Glutamatergic neuron (in vitro differentiated cells): Measurements from ENCODE around the gene TMPRSS11F. TPM values are rescaled to one million over a fixed set of nuclear protein-coding genes. Genes with fewer than 3 reads are reported as not detected.
A peak's percentile ranks its signal among the peaks of the same experiment; 100 is the strongest.
"Not testable (repeated sequence)": the region's sequence is repeated elsewhere in the genome, so short reads cannot be mapped to it uniquely, and the experiment has no call there.

Source experiments
- DNase-seq: peaks from one replicate; pipeline ENCODE4 v3.0.0; 2022
- H3K27ac Mint-ChIP-seq: one replicate; pipeline ENCODE4 v1.8.0; 2020; ENCODE audit warnings: mild to moderate bottlenecking, mixed read lengths, inconsistent platforms; ENCODE audit not compliant: unreplicated experiment
- H3K27me3 Mint-ChIP-seq: one replicate; pipeline ENCODE4 v1.8.0; 2020; ENCODE audit warnings: mild to moderate bottlenecking, moderate library complexity, mixed read lengths, inconsistent platforms; ENCODE audit not compliant: unreplicated experiment
- H3K36me3 Mint-ChIP-seq: one replicate; pipeline ENCODE4 v1.8.0; 2020; ENCODE audit warnings: mild to moderate bottlenecking, mixed read lengths, inconsistent platforms; ENCODE audit not compliant: unreplicated experiment
- H3K4me1 Mint-ChIP-seq: one replicate; pipeline ENCODE4 v1.8.0; 2020; ENCODE audit warnings: mild to moderate bottlenecking, low read depth, mixed read lengths, inconsistent platforms; ENCODE audit not compliant: unreplicated experiment
- H3K4me3 Mint-ChIP-seq: one replicate; pipeline ENCODE4 v1.8.0; 2020; ENCODE audit warnings: mild to moderate bottlenecking, mixed read lengths, inconsistent platforms; ENCODE audit not compliant: unreplicated experiment
- H3K9me3 Mint-ChIP-seq: one replicate; pipeline ENCODE4 v1.8.0; 2020; ENCODE audit warnings: mild to moderate bottlenecking, moderate library complexity, mixed read lengths, inconsistent platforms; ENCODE audit not compliant: unreplicated experiment
- CTCF ChIP-seq: fragments of 200-600 bp; sonication (generic); IDR thresholded peaks from one replicate; pipeline ENCODE4 v1.5.0; 2021; ENCODE audit not compliant: partially characterized antibody, unreplicated experiment
- long read RNA-seq: library from polyadenylated mRNA; unstranded; transcript quantifications from one replicate; pipeline ENCODE4 v2.0.0, GENCODE V29; 2020; ENCODE audit not compliant: unreplicated experiment
- total RNA-seq: library from RNA; stranded (reverse); fragmentation: NEBNext Ultra II Directional; extraction: Animal tissue kit (Norgen Biotek cat#: 25700); gene quantifications from one replicate; pipeline ENCODE4 v1.2.1, GENCODE V29; 2021; ENCODE audit not compliant: unreplicated experiment

The TMPRSS11F gene
- total RNA-seq = not detected
- long read RNA-seq = 0 reads

- no peak for DNase-seq
- Mint-ChIP-seq H3K9me3 (no peaks in the 10 kb centered on the region), H3K4me1 (no peaks in the 10 kb centered on the region), H3K27me3 (no peaks in the 10 kb centered on the region), H3K36me3 (no peaks in the 10 kb centered on the region), H3K27ac (no peak within 1 kb of the TSS), H3K4me3 (no peak within 1 kb of the TSS)
- TF ChIP-seq CTCF = no peak
Observed at GRCh38 chr4:68129793-68130192, at the start of gene TMPRSS11F. Gene TMPRSS11F (minus strand): TSS chr4:68129869. CDS start chr4:68129820, 49 bp downstream.

- Mint-ChIP-seq H3K9me3 (peaks cover 9% of the 10 kb centered on the region), H3K4me1 (no peaks in the 10 kb centered on the region), H3K4me3 (no peak overlapping the region), H3K27ac (no peak overlapping the region), H3K36me3 (no peaks in the 10 kb centered on the region), H3K27me3 (no peaks in the 10 kb centered on the region)
- no peak for DNase-seq
- TF ChIP-seq CTCF = no peak
Observed at GRCh38 chr4:68176904-68177303, 47.2 kb upstream of the TMPRSS11F start.

- no peak overlapping the region for H3K4me3 Mint-ChIP-seq
- no peak overlapping the region for H3K27ac Mint-ChIP-seq
- H3K4me1 Mint-ChIP-seq = no peaks in the 10 kb centered on the region
- no peaks in the 10 kb centered on the region for H3K36me3 Mint-ChIP-seq
- TF ChIP-seq CTCF = no peak
- H3K27me3 Mint-ChIP-seq = no peaks in the 10 kb centered on the region
- no peak for DNase-seq
- H3K9me3 Mint-ChIP-seq = peaks cover 9% of the 10 kb centered on the region
Observed at GRCh38 chr4:68176500-68176899, 46.8 kb upstream of the TMPRSS11F start.

GRCh38 chr4:68175562-68176155 is 46.0 kb upstream of the TMPRSS11F start:
- H3K27me3 Mint-ChIP-seq = no peaks in the 10 kb centered on the region
- no peaks in the 10 kb centered on the region for H3K4me1 Mint-ChIP-seq
- peaks cover 7% of the 10 kb centered on the region for H3K9me3 Mint-ChIP-seq
- peak; percentile 25 for DNase-seq
- no peak overlapping the region for H3K27ac Mint-ChIP-seq
- no peaks in the 10 kb centered on the region for H3K36me3 Mint-ChIP-seq
- no peak overlapping the region for H3K4me3 Mint-ChIP-seq
- peak; percentile 61 for TF ChIP-seq CTCF

GRCh38 chr4:68174389-68174788 is 44.7 kb upstream of the TMPRSS11F start:
- not testable (repeated sequence) for H3K27me3 Mint-ChIP-seq, H3K36me3 Mint-ChIP-seq, DNase-seq, H3K4me3 Mint-ChIP-seq, H3K4me1 Mint-ChIP-seq, H3K9me3 Mint-ChIP-seq, H3K27ac Mint-ChIP-seq

- not testable (repeated sequence) for H3K4me3 Mint-ChIP-seq, H3K36me3 Mint-ChIP-seq, H3K27me3 Mint-ChIP-seq, H3K27ac Mint-ChIP-seq, DNase-seq, H3K9me3 Mint-ChIP-seq, H3K4me1 Mint-ChIP-seq
Observed at GRCh38 chr4:68172147-68172546, 42.5 kb upstream of the TMPRSS11F start.
